Activated naive CD8-positive, alpha-beta T cell (primary cell): Measurements from ENCODE around the gene DNAH17.

Experiments
- H3K27ac Mint-ChIP-seq: one replicate; pipeline ENCODE4 v1.8.0; 2021; ENCODE audit warnings: mixed read lengths
- H3K27me3 Mint-ChIP-seq: one replicate; pipeline ENCODE4 v1.8.0; 2021; ENCODE audit warnings: mixed read lengths
- H3K36me3 Mint-ChIP-seq: one replicate; pipeline ENCODE4 v1.8.0; 2021; ENCODE audit warnings: mixed read lengths
- H3K4me1 Mint-ChIP-seq: one replicate; pipeline ENCODE4 v1.8.0; 2021; ENCODE audit warnings: low read depth, mixed read lengths
- H3K4me3 Mint-ChIP-seq: one replicate; pipeline ENCODE4 v1.8.0; 2021; ENCODE audit warnings: mild to moderate bottlenecking, mixed read lengths
- H3K9me3 Mint-ChIP-seq: one replicate; pipeline ENCODE4 v1.8.0; 2021; ENCODE audit warnings: low read depth, mixed read lengths

The DNAH17 gene

DNA sequence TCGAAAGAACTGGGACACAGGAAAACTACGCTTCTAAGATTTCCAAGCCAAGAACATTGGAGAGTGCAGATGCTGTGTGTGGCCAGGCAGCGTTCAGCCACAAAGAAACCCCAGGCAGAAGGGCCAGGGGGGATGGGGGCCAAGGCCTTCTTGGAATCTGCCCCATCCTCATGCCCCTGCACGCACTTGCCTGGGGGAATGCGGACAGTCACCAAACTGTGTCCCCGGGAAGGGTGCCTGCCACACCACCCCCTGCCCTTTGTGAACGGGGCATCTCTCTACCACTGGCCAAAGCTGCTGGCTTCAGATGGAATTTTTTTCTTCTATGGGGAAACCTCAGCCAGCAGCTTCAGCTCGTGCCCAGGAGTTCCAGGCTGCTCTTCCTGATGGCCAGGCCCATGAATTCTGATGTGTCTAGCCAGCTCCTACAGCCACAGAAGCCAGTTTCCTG lies 32.0 kb upstream of the DNAH17 start:
- Mint-ChIP-seq H3K4me1 (no peaks in the 10 kb centered on the region), H3K4me3 (no peak overlapping the region), H3K36me3 (no peaks in the 10 kb centered on the region), H3K9me3 (peaks cover 3% of the 10 kb centered on the region), H3K27me3 (no peaks in the 10 kb centered on the region), H3K27ac (no peak overlapping the region)

GRCh38 chr17:78608804-78609186 lies 31.6 kb upstream of the DNAH17 start:
- Mint-ChIP-seq H3K4me3 (no peak overlapping the region), H3K27me3 (no peaks in the 10 kb centered on the region), H3K27ac (no peak overlapping the region), H3K9me3 (peaks cover 3% of the 10 kb centered on the region), H3K36me3 (no peaks in the 10 kb centered on the region), H3K4me1 (no peaks in the 10 kb centered on the region)

- H3K27ac Mint-ChIP-seq: no peak overlapping the region
- H3K9me3 Mint-ChIP-seq: peaks cover 3% of the 10 kb centered on the region
- no peaks in the 10 kb centered on the region for H3K27me3 Mint-ChIP-seq
- no peak overlapping the region for H3K4me3 Mint-ChIP-seq
- H3K4me1 Mint-ChIP-seq: no peaks in the 10 kb centered on the region
- no peaks in the 10 kb centered on the region for H3K36me3 Mint-ChIP-seq
Observed at GRCh38 chr17:78608122-78608803, 31.1 kb upstream of the DNAH17 start.

GRCh38 chr17:78607038-78607437 lies 29.8 kb upstream of the DNAH17 start:
- Mint-ChIP-seq H3K4me3 (no peak overlapping the region), H3K9me3 (peaks cover 3% of the 10 kb centered on the region), H3K27ac (no peak overlapping the region), H3K36me3 (no peaks in the 10 kb centered on the region), H3K27me3 (no peaks in the 10 kb centered on the region), H3K4me1 (no peaks in the 10 kb centered on the region)

- H3K9me3 Mint-ChIP-seq: peaks cover 3% of the 10 kb centered on the region
- H3K36me3 Mint-ChIP-seq: no peaks in the 10 kb centered on the region
- H3K27me3 Mint-ChIP-seq: no peaks in the 10 kb centered on the region
- no peak overlapping the region for H3K27ac Mint-ChIP-seq
- H3K4me3 Mint-ChIP-seq: no peak overlapping the region
- no peaks in the 10 kb centered on the region for H3K4me1 Mint-ChIP-seq
Observed at GRCh38 chr17:78605886-78606285, 28.7 kb upstream of the DNAH17 start.

DNA sequence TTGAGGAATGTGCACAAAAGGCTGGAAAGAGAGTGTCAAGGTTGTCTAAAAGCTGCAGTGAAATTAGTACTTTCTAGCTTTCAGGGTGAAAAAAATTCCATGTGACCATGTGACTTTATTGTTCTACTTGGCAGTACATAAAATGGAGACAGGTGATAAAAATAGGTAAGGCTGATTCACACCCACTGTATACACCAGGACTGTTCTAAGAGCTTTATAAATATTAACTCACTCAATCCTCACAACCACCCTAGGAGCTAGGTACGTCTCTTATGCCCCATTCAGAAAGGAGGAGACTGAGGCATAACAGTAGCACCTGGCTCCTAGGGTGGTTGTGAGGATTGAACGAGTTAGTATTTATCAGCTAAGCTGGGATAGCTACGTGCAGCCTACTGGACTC lies 28.2 kb upstream of the DNAH17 start:
- H3K27me3 Mint-ChIP-seq: peaks cover 1% of the 10 kb centered on the region
- no peak overlapping the region for H3K27ac Mint-ChIP-seq
- H3K4me1 Mint-ChIP-seq: no peaks in the 10 kb centered on the region
- no peaks in the 10 kb centered on the region for H3K36me3 Mint-ChIP-seq
- no peak overlapping the region for H3K4me3 Mint-ChIP-seq
- H3K9me3 Mint-ChIP-seq: peaks cover 3% of the 10 kb centered on the region

DNA sequence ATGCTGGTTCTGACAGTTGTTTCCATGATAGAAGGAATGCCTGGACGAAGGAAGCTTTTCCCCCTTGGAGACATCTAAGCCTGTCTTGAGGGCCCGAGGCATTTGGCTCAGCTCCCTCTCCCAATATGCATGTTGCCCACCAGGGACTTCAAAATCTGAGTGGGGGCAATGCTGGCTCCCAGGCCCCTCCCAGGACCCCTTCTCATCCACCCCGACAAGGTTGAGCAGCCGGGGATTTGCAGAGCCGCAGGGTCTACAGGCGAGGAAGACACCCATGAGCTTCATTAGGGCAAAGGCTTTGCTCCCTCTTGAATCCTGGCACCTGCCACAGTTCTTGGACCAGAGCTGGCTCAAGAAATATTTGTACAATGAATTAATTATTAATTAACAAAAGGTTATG lies 25.1 kb upstream of the DNAH17 start:
- no peaks in the 10 kb centered on the region for H3K4me1 Mint-ChIP-seq
- H3K27ac Mint-ChIP-seq: no peak overlapping the region
- peaks cover 2% of the 10 kb centered on the region for H3K27me3 Mint-ChIP-seq

DNA sequence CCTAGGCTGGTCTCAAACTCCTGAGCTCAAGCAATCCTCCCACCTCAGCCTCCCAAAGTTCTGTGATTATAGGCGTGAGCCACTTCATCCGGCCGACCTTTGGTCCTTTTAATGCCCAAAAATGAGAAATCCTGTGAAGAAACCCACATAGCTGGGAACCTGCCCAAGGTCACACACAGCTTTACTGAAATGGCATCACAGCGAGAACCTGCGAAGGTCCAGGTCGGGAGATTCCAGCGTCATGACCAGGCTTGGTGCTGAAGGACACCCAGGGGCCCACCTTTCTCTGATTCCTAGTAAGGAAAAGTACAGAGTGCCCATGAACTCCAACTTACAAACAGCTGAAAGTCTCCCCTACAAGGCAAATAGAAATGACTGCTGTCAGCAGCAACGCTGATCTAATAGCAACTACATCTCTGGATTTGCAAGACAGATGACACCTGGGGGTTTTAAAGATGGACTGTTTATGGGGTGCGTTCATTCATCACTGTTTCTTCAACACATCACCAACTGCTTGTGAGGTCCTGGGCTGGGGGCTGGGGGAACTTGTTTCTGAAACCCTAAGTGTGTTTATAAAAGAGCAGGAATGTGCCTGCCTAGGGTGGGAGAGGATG lies 24.5 kb upstream of the DNAH17 start:
- H3K27me3 Mint-ChIP-seq: peaks cover 2% of the 10 kb centered on the region
- H3K9me3 Mint-ChIP-seq: peaks cover 3% of the 10 kb centered on the region
- no peaks in the 10 kb centered on the region for H3K4me1 Mint-ChIP-seq
- H3K4me3 Mint-ChIP-seq: no peak overlapping the region
- H3K36me3 Mint-ChIP-seq: no peaks in the 10 kb centered on the region
- no peak overlapping the region for H3K27ac Mint-ChIP-seq

More for the DNA sequence above, 25.1 kb upstream of the DNAH17 start:
- H3K4me3 Mint-ChIP-seq: no peak overlapping the region
- no peaks in the 10 kb centered on the region for H3K36me3 Mint-ChIP-seq
- peaks cover 3% of the 10 kb centered on the region for H3K9me3 Mint-ChIP-seq

- Mint-ChIP-seq H3K9me3 (no peaks in the 10 kb centered on the region), H3K27me3 (peaks cover 2% of the 10 kb centered on the region), H3K36me3 (no peaks in the 10 kb centered on the region), H3K27ac (no peak overlapping the region), H3K4me1 (no peaks in the 10 kb centered on the region), H3K4me3 (no peak overlapping the region)
Observed at GRCh38 chr17:78600181-78600721, 23.1 kb upstream of the DNAH17 start.

GRCh38 chr17:78599419-78599818 lies 22.2 kb upstream of the DNAH17 start:
- no peaks in the 10 kb centered on the region for H3K36me3 Mint-ChIP-seq

GRCh38 chr17:78598013-78598471 lies 20.8 kb upstream of the DNAH17 start:
- Mint-ChIP-seq H3K27me3 (peaks cover 7% of the 10 kb centered on the region), H3K4me1 (no peaks in the 10 kb centered on the region), H3K9me3 (no peaks in the 10 kb centered on the region), H3K4me3 (no peak overlapping the region), H3K36me3 (no peaks in the 10 kb centered on the region), H3K27ac (no peak overlapping the region)

More at GRCh38 chr17:78599419-78599818, 22.2 kb upstream of the DNAH17 start:
- Mint-ChIP-seq H3K27ac (no peak overlapping the region), H3K27me3 (peaks cover 6% of the 10 kb centered on the region), H3K4me3 (no peak overlapping the region), H3K9me3 (no peaks in the 10 kb centered on the region), H3K4me1 (no peaks in the 10 kb centered on the region)

DNA sequence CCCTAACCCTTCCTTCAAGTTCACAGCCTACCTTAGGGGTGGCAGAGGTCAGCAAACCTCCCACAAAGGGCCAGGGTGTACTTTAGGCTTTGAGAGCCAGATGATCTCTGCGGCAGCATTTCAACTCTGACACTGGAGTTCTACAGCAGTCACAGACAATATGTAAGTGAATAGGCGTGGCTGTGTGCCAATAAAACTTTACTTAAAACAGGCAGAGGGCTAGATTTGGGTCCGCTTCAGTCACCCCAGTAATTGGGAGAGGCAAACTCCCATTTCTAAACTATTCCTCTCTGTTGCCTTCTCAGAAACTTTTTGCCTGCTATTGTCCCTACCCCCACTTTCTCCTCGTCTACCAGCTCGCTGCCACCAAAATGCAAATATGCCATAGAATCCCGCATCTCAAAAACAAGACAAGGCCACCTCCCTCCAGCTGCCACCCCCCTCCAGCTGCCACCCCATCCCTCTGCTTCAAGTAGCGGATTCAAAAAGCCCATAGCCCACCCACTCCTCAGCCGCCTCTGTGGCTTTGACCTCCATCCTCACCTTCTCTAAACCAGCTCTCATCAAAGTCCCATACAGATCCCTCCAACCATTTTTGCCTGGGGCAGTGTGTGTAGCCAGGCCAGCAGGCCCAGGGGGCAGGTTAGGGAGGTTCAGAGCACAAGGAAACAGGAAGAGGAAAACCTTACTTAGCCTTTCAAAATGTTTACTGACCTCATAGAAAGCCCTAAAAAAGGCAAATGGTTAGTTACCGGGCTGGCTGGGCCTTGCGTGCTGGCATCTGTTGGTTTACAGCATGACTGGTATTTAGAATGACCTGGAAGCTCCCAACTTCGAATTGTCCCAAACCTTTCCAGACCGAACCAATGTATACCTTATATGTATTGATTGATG lies 19.9 kb upstream of the DNAH17 start:
- H3K4me1 Mint-ChIP-seq: peaks cover 5% of the 10 kb centered on the region
- no peaks in the 10 kb centered on the region for H3K36me3 Mint-ChIP-seq
- peaks cover 7% of the 10 kb centered on the region for H3K27me3 Mint-ChIP-seq
- H3K27ac Mint-ChIP-seq: no peak overlapping the region
- no peaks in the 10 kb centered on the region for H3K9me3 Mint-ChIP-seq
- H3K4me3 Mint-ChIP-seq: no peak overlapping the region

DNA sequence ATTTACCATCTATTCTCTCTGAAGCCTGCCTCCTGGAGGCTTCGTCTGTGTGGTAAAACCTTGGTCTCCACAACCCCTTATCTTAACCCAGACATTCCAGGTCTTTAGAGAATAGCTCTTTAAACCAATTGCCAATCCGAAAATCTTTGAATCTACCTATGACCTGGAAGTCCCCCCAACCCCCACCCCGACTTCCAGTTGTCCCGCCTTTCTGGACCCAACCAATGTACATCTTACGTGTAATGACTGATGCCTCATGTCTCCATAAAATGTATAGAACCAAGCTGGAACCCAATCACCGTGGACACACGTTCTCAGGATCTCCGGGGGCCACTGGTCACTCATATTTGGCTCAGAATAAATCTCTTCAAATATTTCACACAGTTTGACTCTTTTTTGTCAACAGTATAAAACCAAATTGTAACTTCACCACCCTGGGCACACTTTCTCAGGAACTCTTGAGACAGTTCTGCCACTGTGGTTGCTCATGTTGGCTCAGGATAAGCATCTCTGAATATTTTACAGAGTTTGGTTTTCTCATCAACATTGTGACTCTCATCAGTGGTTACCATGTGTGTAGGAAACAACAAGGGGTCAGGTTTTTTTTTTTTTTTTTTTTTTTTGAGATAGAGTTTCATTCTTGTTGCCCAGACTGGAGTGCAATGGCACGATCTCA lies 18.1 kb upstream of the DNAH17 start:
- Mint-ChIP-seq H3K4me1 (peaks cover 7% of the 10 kb centered on the region), H3K9me3 (no peaks in the 10 kb centered on the region), H3K36me3 (no peaks in the 10 kb centered on the region), H3K27ac (no peak overlapping the region), H3K4me3 (no peak overlapping the region), H3K27me3 (peaks cover 5% of the 10 kb centered on the region)

- H3K4me1 Mint-ChIP-seq: peaks cover 7% of the 10 kb centered on the region
- H3K9me3 Mint-ChIP-seq: no peaks in the 10 kb centered on the region
- peak overlapping the region; percentile 13 for H3K4me3 Mint-ChIP-seq
- H3K27ac Mint-ChIP-seq: no peak overlapping the region
- peaks cover 5% of the 10 kb centered on the region for H3K27me3 Mint-ChIP-seq
- H3K36me3 Mint-ChIP-seq: no peaks in the 10 kb centered on the region
Observed at GRCh38 chr17:78592991-78593329, 15.8 kb upstream of the DNAH17 start.
